Anterior cingulate cortex (tissue), 58 donors: ENCODE measurements around the gene TRIM2.

Source experiments
- DNase-seq, 58 donors: peaks; one replicate each; lab custom pipeline; 2025; lab: John Stamatoyannopoulos, UW

Gene TRIM2

DNA sequence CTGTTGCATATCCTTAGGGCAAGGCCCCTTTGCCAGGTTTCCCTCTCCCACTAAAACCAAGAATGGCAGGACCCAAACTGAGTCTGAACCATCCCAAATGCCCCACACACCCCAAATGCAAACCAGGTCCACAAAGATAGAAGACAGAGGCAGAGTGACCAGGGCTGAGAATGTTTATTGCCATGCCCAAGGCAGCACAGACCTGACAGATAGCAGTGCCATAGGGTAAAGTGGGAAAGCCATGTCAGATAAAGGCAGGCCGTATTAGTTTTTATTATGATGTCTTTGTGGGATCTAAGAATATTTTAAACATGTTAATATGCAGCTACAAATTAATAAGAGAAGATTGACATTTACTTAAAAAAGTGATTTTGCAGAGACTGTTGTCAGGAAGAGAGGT is 110.7 kb downstream of the TRIM2 start:
- no peak for DNase-seq

DNA sequence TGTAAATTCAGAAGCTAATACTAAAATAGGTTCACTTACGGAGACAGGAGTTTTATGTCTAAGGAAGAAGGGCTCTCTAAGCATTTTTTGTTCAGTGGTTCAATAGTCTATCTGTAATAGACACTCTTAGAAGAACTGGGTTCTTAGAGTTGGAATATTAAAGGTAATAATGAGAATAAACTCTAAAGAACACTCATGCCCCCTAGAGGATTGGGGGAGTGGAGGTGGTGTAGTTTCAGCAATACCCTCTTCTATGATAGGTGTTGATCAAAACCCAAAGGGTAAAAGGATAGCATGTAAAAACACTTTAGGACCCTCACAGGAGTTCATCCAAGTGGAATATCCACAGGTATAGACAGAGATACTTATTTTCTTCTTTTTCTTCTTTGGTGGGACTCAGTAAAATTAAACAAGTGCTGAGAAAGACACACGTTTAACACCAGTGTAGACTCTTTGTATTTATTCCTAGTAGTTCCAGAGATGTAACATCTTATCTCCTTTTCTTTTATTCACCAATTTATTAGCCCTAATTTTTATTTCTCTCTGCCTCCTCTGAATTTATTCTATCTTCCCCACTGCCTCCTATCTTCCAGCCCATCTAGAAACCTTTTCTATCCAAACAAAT is 114.6 kb downstream of the TRIM2 start:
- DNase-seq, result peak in 1 of 58 donors; percentile 10

DNA sequence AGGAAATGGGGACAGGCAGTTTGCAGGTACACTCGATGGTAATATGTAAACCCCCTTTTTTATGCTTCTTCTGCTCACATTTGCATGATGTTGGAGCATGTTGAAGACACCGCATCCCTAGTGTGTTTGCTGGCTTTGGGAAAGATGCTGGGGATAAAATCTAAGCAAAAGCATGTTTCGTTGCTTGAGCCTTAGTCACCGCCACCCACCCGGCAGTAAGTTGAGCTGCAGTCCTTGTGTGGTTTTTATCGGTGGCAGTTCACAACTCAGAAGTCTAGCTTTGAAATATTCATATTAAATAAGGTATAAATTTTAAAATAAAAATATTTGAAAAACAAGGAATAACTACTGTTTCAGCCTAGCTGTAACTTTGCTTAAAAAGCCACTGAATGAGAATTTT is 118.5 kb downstream of the TRIM2 start:
- DNase-seq, result peak in 1 of 58 donors; percentile 20

DNA sequence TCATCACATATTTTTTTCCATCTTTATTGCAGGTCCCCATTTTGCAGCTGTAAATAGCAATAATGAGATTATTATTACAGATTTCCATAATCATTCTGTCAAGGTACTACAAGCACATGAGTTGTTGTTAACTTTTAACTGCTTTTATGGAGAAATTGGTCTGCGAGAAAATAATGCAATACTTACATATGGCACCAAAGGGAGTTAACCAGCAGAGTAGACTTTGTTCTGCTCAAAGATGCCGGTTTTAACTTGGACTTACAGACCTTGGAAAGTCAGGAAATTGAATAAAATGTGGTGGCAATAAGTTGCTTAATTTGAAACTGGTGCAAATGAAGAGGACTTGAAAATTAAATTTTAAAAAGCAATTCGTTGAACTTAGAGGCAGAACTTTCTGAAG is 119.8 kb downstream of the TRIM2 start:
- no peak for DNase-seq

DNA sequence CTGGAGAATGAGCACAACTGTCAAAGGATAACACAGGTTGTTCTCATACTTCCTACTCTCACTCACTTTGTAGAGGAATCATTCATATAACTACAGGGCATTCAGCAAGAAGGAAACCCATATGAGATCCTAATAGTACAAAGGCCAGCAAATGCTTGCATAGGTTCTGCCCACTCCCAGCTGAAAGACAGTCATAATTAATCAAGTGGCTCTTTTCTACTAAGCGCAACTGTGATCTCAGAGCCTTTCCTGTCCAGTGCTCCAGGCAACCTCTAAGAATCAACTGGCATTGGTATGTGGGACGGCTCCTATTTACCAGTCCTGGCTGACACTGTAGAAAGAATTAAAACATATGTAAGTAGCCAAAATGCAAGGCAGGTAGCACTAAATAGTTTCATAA is 121.3 kb downstream of the TRIM2 start:
- no peak for DNase-seq

DNA sequence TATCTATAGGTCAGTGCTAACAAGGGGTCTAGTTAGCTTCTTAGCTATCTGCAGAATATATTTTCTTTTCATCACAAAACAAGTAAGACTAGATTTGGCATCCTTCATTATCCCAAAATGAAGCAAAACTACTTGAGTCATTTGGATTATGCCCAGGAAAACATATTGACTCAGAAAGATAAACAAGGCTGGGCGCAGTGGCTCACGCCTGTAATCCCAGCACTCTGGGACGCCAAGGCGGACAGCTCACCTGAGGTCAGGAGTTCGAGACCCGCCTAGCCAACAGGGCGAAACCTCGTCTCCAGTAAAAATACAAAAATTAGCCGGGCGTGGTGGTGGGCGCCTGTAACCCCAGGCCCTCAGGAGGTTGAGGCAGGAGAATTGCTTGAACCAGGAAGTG is 122.3 kb downstream of the TRIM2 start:
- no peak for DNase-seq

DNA sequence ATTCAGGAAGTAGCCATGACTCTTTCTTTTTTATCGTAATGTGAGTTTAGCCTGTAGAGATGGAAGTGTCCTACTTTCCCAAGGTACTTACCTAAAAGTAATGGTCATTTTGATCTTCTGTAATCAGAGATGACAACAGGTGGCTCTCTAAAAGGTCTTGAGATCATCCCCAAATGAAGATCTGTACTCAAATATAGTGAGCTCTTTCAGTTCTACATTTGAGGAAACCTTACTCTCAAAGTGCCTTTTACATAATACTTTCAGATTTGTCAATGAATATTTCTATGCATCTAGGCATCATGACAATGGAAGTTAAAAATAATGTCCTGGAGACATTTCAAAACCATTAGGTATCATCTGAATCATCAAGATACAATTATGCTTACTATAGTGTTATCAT is 123.0 kb downstream of the TRIM2 start:
- DNase-seq, result no peak

DNA sequence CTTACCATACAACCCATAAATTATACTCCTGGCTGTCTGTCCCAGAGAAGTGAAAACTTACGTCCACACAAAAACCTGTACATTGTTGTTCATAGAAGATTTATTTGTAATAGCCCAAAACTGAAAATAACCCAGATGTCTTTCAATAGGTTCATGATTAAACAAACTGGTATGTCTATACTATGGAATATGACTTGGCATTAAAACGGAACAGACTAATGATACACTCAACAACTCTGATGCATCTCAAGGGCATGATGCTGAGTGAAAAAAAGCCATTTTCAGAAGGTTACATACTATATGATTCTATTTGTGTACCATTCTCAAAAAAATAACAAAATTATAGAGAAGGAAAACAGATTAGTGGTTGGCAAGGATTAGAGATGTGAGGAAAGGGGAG is 128.7 kb downstream of the TRIM2 start:
- no peak for DNase-seq

DNA sequence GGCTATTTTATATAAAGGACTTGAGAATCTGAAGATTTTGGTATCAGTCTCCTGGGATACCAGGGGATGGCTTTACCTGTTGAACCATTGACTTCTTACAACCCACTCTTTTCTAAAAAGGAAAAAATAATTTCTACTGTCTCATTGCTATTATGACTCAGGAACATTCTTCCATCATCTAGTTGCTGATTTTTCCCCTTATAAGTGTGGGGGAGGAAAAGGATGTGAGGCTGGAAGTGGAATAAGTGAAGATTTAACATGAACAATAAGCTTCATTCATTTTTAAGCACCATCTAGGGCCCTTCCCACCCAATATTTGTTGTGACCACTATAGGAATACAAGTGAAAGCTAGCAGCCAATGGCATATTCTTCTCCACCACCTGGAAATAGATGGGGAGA is 129.6 kb downstream of the TRIM2 start:
- no peak for DNase-seq

DNA sequence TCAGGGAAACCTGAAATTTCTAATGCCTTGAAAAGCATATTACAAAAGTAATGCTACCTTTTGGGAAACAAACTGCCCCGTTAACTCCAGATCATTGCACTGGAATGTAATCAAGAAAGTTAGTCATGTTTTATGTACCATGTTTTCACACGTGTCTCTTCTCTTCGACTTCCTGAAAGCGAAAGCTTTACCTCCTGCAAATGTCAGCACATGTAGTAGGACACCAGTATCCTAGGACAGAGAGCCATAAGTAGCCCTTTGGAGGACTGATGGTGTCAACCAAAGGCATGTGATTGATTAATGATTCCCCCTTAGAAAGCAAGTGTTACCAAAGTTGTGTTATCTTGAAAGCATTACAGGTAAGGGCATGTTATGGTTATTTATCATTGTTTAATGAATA is 131.4 kb downstream of the TRIM2 start:
- DNase-seq, result no peak

DNA sequence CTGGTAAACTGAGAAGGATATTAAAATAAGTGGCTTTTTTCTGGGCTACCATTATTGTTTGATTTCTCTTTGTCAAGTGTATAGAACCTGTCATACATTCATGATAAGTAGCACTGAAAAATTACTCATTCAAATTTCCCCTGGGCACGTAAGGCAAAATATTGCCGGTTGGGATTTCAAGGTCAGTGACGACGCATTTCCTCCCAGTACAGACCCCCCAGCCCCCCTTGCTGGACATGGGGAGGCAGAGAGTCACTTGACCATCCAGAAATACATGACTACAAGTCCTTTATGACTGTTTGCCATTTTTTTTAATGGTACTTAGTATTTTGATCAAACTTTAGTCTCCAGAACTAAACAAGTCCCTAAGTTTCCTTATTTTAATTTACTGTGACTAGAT is 133.4 kb downstream of the TRIM2 start:
- DNase-seq, result no peak

DNA sequence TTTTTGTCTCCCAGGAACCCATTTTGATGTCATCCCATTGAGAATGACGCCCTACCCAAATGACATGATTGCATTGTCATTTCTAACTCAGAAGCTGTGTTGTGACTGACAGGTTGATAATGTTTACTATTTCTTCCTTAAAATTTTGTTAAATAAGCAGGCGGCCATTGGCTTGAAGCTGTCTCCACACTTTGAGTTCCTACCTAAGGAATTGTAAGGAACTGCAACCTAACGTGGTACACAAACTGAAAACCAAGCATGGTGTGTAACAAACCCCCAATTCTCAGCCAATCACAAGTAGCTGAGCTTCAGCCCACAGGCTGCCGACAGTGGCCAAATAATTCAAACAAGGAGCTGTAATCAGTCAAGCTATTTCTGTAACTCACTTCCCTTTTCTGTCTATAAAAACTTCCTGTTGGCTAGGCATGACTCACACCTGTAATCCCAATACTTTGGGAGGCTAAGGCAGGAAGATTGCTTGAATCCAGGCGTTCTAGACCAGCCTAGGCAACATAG is 137.4 kb downstream of the TRIM2 start:
- DNase-seq, result no peak

DNA sequence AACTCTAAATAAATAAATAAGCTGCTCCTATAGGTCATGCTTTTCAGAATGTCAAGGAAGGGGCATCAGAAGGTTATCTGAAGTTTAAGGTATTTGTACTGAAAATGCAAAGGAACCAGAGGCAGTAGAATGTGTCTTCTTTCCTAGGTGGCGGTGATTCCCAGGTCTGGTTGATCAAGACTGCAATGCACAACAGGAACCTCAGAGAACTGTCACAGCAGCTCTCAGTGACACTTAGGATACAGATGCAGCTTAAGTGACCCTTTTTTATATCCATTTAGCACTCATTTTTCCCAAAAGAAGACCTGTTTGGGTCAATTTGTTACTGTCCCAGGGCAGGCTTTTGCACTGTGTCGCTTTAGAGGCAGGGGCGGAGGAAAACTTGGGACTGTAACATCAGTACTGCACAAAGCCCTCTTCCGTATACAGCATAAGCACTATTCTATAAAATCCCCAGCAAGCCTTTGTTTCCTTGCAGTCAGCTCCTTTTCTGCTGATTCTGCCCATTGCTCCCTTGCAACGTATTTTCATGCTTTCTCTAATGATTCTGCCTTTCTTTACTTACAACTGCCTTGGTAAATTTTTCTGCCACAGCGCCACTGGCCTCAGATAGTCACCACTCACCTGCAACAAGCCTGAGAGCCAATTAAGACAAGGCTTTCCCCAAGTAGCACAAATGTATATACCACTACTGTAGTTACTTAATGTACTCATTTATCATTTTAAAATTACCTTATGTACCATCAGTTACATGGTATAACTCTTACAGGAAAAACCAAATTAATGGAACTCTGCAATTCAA is 138.7 kb downstream of the TRIM2 start:
- DNase-seq, result no peak

DNA sequence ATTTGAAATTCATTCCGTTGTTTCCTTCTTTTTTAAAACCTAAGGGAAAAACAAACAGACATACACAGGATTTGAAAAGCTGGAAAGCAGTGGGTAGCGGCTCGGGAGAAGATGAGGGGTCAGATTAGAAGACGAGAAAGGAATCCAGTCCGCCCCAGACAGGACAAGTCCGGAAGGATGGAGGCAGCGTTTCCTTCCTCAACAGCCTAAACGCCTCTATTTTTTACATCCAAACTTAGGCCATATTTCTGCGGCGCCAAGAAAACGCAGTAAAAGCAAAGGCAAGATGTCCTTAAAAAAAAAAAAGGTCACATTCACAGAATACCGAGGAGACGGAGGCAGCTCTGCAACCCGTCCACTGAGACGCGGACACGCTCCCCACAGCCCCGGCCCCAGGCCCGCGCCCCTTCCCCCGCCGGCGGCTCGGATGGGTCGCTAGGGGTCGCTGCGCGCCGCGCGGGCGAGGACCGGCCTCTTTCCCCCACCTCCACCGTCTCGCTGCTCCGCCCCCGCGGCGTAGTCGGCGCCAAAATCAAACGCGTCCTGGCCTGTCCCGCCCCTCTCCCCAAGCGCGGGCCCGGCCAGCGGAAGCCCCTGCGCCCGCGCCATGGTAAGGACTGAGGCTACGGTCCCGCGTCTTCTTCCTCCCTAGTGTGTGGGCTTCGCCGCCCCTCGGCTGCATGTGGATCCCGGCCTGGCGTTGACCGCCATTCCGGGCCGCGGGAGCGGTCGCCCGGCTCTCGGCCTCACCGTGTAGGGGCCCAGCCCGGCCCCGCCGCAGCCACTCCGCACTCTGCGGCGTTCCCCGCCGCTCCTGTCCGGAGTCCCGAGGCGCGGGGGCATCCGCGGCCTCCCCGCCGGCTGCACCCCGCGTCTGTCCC is 140.1 kb downstream of the TRIM2 start, which contains the start of gene MND1:
MND1 (plus strand) TSS at position 558 of the 881 bp plus-strand sequence; CDS start at position 608, 50 bp downstream.
- peak; percentile 14 to 85 (median 66) for DNase-seq

DNA sequence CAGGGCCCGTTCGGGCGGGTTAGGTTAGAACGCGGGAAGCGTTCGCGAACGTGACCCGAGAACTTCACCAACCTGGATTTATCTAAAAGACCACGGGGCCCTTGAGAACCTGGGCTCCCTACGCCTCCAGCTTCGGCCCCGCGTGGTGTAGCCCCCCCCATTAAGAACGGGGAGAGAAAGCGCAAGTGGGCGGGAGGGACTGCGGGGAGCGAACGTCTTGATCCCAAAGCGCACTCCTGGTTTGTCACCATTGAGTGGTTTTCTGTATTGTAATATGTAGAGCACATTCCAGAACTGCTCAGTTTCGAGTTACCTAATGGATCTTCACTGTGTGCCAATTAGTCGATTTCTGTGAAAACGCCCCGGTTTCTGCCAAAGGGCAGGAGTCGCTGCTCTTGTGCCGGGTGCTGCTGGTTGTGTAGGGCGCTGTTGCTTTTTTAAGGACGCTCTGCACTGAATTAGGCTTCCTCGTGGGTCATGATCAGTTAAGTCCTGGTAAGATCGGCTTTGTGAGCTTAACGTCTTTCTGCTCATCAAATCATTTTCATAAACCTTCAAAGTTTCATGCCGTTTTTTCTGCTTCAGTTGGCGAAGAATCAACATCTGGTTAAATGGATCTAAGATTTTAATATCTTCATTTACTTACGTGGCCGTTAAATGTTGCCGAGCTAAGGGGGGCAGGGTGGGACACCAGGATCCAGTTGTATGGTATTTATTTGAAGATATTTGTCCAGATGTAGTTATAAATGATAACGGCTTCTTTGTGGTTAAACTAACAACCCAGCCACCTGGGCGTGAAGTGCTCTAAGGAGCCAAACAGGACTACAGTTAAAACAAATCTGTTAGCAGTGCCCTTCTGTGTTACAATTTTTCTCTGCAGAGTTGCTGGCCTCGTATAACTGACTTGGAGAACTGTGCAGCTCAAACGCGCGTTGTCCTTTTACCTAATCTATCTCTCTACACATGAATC is 141.1 kb downstream of the TRIM2 start:
- DNase-seq, result peak in 17 of 58 donors; percentile 4 to 62 (median 29)

DNA sequence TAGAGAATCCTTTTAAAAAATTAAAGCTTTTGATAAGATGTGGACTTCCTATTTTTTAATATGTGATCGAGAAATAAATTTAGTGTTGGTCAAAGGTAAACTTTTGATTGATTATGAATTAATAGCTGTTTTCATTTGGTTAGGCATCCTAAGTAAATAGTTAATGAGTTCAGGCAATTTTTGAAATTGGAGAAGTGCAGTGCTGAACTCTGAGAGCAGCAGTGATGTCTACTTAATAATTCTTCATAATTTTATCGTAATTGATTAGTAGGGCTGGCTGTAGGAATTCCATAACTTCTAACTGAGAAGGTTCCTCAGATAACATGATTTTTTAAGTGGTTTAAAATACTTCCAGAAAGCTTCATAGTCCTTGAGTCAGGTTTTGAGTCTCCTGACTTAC is 141.8 kb downstream of the TRIM2 start:
- no peak for DNase-seq

DNA sequence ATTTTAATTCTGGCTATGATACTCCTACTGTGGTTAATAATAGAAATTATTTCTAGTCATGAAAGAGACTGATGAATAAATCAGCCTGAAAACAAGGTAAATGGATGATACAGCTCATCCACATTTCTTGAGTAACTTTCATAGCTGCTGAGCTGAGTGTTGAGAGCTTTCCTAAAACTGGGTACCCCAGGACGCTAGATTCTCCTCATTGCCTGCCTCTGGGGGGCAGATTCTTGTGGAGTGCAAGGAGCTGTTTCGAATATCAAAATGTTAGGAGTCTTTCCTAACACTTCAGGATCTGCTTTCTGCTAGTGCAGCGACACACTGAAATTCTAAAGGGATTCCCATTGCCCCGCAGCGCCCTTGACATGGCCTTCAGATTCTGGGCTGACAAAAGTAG is 142.3 kb downstream of the TRIM2 start:
- DNase-seq, result peak in 2 of 58 donors; percentile 5 to 6

DNA sequence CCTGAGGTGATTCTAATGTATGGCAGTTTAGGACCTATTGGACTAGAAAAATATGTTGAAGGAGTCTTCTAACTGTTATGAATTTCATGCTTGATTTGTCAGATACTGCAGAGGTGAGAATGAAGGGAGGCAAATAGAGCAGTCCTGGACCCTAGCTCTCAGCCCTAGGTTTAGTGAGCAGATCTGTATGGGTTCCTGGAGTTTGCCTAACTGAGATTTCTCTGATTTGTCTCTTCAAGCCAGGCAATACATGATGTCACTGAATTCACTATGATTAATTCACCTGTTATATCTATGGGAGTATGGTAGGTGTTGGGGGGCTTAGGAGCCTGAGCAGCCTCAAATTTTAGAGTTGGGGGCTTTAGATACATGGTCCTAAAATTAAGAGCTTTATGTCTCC is 142.9 kb downstream of the TRIM2 start:
- DNase-seq, result no peak

DNA sequence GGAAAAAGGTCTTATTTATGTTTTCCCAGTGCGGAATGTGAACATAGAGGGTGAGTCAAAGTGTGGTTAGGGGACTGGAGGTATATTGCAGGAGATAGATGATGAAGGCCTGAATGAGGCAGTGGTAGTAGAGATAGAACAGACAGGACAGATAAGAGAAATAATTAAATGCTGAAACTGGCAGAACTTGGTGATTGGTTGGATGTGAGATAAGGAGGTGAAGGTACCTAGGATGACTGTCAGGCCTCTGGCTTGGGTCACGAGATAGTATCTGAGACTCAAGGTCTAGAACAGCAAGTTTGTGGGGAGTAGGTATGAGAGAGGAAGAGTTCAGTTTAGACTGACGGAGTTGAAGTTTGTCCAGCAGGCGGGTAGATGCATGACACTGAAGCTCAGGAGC is 143.8 kb downstream of the TRIM2 start:
- DNase-seq, result no peak
